ENCODE results near the gene ARMC3.

GRCh38 chr10:23037561-23037960 lies 109.7 kb downstream of the ARMC3 start:
- TF ChIP-seq CTCF (IDR thresholded peaks at IDR 0.05) (no peak), EP300 (IDR thresholded peaks at IDR 0.05) (no peak), POLR2A (IDR thresholded peaks at IDR 0.05) (no peak), POLR2AphosphoS5 (IDR thresholded peaks at IDR 0.05) (no peak)

Measured in suprapubic skin (tissue), 4 donors.